GM19468 (cell line): ENCODE data around the gene WDR46.

Source experiments
- ATAC-seq: cut with Tn5 transposase; IDR thresholded peaks from one replicate; pipeline ENCODE4 v1.9.1; 2021; ENCODE audit warnings: mild to moderate bottlenecking, moderate library complexity, moderate number of reproducible peaks; ENCODE audit not compliant: unreplicated experiment; ENCODE audit errors: extremely low read depth

Gene WDR46

DNA sequence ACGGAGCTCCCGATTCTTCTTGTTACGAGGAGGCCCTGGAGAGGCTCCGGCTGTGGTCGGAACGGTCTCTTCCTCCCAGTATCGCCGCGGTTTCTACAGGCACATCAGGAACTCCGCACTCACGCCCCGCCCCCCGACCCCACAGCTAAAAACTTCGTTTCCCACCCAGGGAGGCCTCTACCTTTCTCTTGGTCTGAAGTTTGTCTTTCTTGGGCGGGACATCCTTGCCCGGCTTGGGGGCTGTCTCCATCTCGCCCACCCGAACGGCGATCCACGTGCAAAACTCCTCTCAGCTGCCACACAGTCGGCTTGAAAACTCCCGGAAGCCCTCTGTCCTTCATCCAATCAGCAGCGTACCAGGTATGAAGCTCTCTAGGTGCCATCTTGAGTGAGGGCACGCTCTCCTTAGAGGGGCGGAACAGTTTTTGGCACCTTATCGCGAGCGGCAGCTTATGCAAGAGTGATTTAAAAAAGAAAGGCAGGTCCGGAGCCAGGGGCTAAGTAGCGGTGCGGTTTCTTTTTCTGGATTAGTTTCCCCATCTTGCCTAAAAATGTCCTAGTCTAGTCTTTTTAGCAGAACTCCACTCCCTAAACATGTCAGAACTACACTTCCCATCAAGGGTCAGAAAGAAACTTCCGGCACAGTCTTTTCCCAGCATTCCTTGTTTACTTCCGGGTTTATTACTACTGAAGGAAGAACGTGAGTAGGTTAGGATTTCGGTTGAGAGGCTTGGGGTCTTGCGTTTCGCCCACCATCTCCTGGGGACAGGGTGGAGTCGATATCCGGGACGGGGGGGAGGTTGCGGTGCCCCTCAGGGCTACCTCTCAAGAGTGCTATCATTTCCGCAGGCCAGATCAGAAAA, at the start of gene WDR46, which contains the start of gene PFDN6:
WDR46 (minus strand) TSS at position 319 of the 863 bp plus-strand sequence; CDS start at position 250, 69 bp downstream.
PFDN6 (plus strand) TSS at position 681 of the 863 bp plus-strand sequence. CDS start 256 bp downstream, outside the sequence.
- ATAC-seq = peak; percentile 62

GRCh38 chr6:33336495-33336894, 47.5 kb upstream of the WDR46 start:
- no peak for ATAC-seq

DNA sequence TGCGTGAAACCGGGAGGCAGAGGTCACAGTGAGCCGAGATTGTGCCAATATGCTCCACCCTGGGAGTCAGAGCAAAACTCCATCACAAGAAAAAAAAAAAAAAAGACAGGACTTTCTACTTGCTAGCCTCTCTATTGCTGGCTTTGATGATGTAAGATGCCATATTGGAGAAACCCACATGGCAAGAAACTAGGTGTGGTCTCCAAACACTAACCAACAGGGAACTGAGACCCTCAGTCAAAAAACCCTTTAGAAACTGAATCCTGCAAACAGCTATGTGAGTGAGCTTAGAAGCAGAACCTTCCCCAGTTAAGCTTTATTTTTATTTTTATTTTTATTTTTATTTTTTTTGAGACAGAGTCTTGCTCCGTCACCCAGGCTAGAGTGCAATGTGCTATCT, 46.9 kb upstream of the WDR46 start:
- no peak for ATAC-seq

GRCh38 chr6:33333666-33334065, 44.6 kb upstream of the WDR46 start:
- ATAC-seq = no peak

DNA sequence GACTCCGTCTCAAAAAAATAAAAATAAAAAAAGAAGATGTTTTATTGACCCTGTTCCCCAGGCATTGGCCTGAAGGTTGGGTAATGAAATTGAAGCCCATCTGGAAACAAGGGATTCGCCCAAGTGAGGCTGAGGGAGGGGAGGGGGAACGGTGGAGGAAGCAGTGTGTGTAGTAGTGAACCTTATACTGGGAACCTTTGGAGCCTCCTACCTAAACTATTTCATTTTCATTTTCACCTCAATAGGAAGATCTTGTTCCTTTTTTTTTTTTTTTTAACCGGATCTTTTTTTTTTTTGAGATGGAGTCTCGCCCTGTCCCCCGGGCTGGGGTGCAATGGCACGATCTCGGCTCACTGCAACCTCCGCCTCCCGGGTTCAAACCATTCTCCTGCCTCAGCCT, 41.7 kb upstream of the WDR46 start:
- no peak for ATAC-seq

GRCh38 chr6:33329058-33329457, 40.0 kb upstream of the WDR46 start:
- ATAC-seq = no peak

DNA sequence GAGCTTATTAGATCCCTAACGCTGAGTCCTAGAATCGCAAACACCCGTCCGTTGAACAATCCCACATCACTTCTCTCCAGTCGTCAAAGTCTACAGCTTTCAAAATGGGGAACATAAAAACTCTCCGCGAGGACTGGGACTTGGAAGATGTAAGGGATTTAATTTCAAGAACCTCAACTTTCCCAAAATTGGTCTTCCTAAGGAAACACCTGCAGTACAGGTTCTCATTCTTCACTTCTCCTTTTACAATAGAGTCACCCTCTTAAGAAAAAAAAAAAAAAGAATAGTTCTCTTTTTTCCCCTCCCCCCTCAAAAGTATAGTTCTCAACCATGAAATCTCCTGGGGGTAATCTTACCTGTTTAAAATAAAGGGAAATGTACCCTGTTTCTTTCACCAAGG, 35.1 kb upstream of the WDR46 start:
- no peak for ATAC-seq

GRCh38 chr6:33323623-33323948, 34.5 kb upstream of the WDR46 start:
- ATAC-seq = no peak

DNA sequence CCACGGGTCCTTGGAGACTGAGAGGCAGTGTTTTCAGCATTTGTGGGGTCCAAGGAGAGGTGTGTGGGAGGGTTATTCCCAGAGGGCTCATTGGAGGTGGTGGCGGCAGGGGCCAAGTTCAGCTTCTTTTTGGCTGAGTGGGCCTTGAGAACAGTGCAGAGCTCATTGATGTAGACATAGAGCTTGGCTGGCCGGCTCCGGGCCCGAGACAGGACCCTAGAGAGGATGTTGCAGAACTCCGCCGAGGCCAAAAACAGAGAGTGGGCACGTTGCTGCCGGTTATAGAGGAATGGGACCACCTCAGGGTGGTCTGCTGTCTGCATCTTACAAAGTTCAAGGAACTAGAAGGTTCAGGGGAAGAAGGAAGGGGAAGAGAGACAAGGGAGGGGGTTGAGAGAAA, 32.2 kb upstream of the WDR46 start:
- ATAC-seq = no peak

DNA sequence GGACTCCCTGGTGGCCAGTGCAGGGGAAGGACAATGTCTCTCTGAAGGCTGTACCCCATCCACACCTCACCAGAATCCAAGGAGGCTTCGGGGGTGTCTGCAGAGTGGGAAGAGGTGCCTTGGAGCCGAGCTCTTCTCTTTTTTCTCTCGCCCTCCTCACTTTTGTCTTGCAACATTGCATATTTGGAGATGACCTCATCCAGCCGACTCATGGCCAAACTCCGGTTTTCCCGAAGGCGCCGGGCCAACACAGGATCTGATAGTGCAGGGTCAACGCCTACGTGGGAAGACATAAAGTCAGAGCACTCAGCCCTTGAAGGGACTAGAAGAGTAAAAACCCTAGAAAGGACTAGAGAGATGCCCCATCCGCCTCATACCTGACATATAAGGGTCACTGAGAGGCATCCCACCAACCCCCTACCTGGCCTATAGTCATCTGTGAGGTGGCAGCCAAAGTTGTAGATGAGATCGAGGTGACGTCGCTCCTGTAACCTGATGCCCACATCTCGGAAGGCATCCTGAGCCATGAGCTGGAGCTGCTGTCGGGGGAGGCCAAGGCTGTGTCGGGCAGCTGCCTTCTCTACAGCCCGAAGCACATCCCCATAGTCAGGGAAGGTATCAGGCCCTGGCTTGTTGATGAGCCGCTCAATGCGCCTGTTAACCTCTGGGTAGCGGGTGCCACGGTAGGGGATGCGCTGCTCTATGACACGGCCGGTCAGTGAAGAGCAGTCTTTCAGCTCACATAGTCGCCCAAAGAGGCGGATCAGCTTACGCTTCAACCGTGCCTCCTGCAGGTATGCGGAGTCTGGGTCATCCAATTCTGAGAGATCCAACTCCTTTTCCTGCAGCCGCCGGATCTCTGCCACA, 31.5 kb upstream of the WDR46 start:
- ATAC-seq = no peak

DNA sequence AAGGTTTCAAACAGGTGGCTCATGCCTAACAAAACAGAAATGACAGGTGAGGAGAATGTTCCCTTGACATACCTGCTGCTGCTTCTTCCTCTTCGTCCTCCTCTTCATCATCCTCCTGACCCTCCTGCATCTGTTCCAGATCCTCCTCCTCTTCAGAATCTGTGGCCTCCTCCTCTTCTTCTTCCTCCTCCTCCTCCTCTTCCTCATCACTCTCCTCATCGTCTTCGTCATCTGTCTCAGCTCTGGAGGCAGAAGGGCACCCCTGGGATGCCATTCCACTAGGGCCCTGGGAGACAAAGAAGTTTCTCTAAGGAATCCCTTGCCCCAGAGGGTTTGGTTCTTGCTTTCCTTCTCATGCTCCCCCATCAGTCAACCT, 30.9 kb upstream of the WDR46 start:
- no peak for ATAC-seq

- ATAC-seq = no peak
Measured at GRCh38 chr6:33318426-33319073, 29.5 kb upstream of the WDR46 start.

- peak; percentile 27 for ATAC-seq
Measured at GRCh38 chr6:33317669-33318425, 28.8 kb upstream of the WDR46 start, which contains the start of gene ZBTB22. ZBTB22 (minus strand) TSS chr6:33317744; CDS start chr6:33316916, 828 bp downstream.

GRCh38 chr6:33317419-33317668, 28.3 kb upstream of the WDR46 start:
- ATAC-seq = no peak

GRCh38 chr6:33316603-33317418, 27.8 kb upstream of the WDR46 start:
- no peak for ATAC-seq

DNA sequence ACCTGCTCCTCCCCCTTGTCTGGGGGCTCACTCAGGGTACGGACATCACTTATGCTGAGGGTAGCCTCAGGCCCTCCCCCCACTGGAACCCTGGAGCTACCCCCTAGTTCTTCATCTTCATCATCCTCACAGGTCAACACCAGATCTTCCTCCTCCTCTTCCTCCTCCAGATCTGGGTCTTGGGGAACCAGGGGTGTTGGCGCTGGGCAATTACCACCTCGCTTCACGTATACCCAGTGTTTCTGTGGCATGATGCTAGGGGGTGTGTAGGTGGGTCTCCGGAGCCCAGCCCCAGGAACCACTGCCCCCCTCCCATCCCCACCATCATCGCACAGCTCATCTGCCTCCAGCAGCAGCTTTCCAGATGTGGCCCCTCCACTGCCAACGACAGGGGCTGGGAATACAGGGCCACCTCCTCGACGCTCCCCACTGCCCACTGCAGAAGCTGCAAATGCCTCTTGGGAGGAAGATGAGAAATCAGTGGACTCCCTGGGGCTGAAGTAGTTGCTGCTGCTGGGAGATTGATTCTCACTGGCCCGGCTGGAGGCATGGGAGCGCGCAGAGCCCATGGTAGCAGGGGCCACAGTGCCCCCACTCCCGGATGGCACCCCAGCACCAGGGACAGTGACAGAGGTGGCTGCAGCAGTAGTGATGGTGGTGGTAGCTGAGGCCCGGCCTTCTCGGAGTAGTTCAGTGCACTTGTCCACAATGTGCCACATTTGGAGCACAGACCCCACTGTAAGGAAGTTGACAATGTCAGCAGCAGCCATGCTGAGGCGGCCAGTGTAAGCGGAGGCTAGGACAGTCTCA, 27.0 kb upstream of the WDR46 start:
- no peak for ATAC-seq

GRCh38 chr6:33314943-33315792, 26.1 kb upstream of the WDR46 start:
- ATAC-seq = no peak

- ATAC-seq = no peak
Measured at GRCh38 chr6:33314515-33314942, 25.5 kb upstream of the WDR46 start.
